Chondrocyte (in vitro differentiated cells): ENCODE data around the gene ME2. TPM values are rescaled to one million over a fixed set of nuclear protein-coding genes. Genes with fewer than 3 reads are reported as not detected.

Source experiments
- DNase-seq: peaks from one replicate; pipeline ENCODE4 v3.0.0; 2021; ENCODE audit warnings: mixed read lengths, low spot score
- H3K27ac Mint-ChIP-seq: one replicate; pipeline ENCODE4 v1.8.0; 2021; ENCODE audit warnings: mild to moderate bottlenecking, moderate library complexity, mixed read lengths; ENCODE audit not compliant: unreplicated experiment
- H3K27me3 Mint-ChIP-seq: 2 replicates; pipeline ENCODE4 v1.8.0; 2021; ENCODE audit warnings: low read depth, mixed read lengths
- H3K36me3 Mint-ChIP-seq: 2 replicates; pipeline ENCODE4 v1.8.0; 2021; ENCODE audit warnings: low read depth, mixed read lengths
- H3K4me1 Mint-ChIP-seq: 2 replicates; pipeline ENCODE4 v1.8.0; 2021; ENCODE audit warnings: low read depth, mild to moderate bottlenecking, mixed read lengths
- H3K4me3 Mint-ChIP-seq: one replicate; pipeline ENCODE4 v1.8.0; 2021; ENCODE audit warnings: mild to moderate bottlenecking, moderate library complexity, mixed read lengths; ENCODE audit not compliant: unreplicated experiment
- H3K9me3 Mint-ChIP-seq: 2 replicates; pipeline ENCODE4 v1.8.0; 2021; ENCODE audit warnings: low read depth, mixed read lengths
- total RNA-seq: library from RNA; stranded (reverse); gene quantifications from 3 replicates; pipeline ENCODE4 v1.2.1, GENCODE V29; 2021
- TF ChIP-seq, protein P1 (sequence below): fragments of 200-600 bp; sonication (generic); IDR thresholded peaks from 2 replicates; pipeline ENCODE4 v1.5.0; 2021; ENCODE audit warnings: antibody characterized with exemption, mild to moderate bottlenecking, moderate library complexity

Gene ME2
- total RNA-seq, 1 donor from 2014 or later, result 29.9 TPM

DNA sequence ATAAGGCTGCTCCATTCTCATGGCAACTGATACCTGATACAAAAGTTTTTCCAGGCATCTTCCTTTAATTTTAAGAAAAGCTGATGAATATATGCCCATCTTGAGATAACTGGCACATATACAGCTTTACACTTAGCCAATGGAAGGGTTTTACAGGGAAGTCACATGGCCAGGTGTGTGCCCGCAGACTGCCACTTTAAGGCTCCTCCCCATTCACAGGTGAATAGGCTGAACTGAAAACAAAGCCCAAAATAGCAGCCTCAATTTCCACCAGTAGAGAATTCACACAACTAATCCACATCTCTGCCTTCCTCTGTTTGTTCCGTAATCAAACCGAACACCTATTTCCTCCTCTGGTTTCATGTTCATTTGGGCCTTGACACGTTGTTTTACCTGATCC is 9.8 kb upstream of the ME2 start:
- no peak overlapping the region for H3K27ac Mint-ChIP-seq
- H3K36me3 Mint-ChIP-seq, result no peaks in the 10 kb centered on the region
- TF ChIP-seq, protein P1, sequence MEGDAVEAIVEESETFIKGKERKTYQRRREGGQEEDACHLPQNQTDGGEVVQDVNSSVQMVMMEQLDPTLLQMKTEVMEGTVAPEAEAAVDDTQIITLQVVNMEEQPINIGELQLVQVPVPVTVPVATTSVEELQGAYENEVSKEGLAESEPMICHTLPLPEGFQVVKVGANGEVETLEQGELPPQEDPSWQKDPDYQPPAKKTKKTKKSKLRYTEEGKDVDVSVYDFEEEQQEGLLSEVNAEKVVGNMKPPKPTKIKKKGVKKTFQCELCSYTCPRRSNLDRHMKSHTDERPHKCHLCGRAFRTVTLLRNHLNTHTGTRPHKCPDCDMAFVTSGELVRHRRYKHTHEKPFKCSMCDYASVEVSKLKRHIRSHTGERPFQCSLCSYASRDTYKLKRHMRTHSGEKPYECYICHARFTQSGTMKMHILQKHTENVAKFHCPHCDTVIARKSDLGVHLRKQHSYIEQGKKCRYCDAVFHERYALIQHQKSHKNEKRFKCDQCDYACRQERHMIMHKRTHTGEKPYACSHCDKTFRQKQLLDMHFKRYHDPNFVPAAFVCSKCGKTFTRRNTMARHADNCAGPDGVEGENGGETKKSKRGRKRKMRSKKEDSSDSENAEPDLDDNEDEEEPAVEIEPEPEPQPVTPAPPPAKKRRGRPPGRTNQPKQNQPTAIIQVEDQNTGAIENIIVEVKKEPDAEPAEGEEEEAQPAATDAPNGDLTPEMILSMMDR, result no peak

DNA sequence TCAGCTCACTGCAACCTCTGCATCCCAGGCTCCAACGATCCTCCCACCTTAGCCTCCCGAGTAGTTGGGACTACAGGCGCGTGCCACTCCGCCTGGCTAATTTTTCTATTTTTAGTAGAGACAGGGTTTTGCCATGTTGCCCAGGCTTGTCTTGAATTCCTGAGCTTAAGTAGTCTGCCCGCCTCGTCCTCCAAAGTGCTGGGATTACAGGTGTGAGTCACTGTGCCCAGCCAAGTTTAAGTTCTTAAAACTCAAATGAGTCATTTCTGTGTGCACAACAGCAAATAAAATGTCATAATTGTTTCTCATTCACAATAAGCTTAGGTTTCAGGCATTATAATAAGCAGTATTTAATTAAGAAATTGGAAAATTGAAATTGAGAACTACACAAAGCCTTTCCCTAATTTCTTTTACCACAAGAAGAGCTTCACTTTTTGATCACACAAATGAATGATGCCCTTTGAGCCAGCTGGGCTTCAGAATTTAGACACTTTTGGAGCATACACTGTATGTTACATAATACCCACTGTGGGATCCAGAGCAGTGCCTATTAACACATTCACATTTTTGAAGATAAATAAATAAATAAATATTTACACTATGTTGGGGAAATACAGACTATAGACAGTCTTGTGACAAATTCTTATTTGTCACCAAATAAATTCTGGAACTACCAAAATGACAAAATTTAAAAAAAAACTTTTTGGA is 8.6 kb upstream of the ME2 start:
- TF ChIP-seq, protein P1, result no peak
- H3K27me3 Mint-ChIP-seq, result no peaks in the 10 kb centered on the region
- DNase-seq, result no peak
- H3K4me1 Mint-ChIP-seq, result peaks cover 17% of the 10 kb centered on the region
- H3K27ac Mint-ChIP-seq, result peak overlapping the region; percentile 76
- H3K9me3 Mint-ChIP-seq, result no peaks in the 10 kb centered on the region
- H3K4me3 Mint-ChIP-seq, result no peak overlapping the region
- H3K36me3 Mint-ChIP-seq, result no peaks in the 10 kb centered on the region

More for the DNA sequence above, 9.8 kb upstream of the ME2 start:
- no peaks in the 10 kb centered on the region for H3K27me3 Mint-ChIP-seq
- no peaks in the 10 kb centered on the region for H3K9me3 Mint-ChIP-seq
- H3K4me3 Mint-ChIP-seq, result no peak overlapping the region
- no peak for DNase-seq
- peaks cover 17% of the 10 kb centered on the region for H3K4me1 Mint-ChIP-seq

DNA sequence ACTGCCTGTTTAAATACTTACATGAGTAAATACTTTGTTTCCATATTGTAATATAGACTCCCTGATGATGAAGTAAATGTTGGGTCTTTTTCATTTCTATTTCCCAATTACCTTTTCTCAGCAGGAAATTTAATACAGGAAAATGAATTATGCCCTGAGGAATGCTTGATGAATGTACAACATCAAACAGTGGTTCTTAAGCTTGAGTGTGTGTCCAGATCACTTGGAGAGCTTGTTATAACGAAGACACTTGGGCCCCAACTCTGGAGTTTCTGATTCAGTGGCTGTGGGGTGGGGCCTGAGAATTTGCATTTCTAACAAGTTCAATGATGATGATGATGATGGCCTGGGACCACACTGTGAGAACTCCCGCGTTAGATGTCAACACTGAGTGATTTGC is 7.1 kb upstream of the ME2 start:
- H3K27me3 Mint-ChIP-seq, result no peaks in the 10 kb centered on the region
- no peak for DNase-seq
- H3K4me3 Mint-ChIP-seq, result no peak overlapping the region
- H3K36me3 Mint-ChIP-seq, result no peaks in the 10 kb centered on the region
- H3K9me3 Mint-ChIP-seq, result no peaks in the 10 kb centered on the region
- peaks cover 17% of the 10 kb centered on the region for H3K4me1 Mint-ChIP-seq
- TF ChIP-seq, protein P1, result no peak
- no peak overlapping the region for H3K27ac Mint-ChIP-seq

DNA sequence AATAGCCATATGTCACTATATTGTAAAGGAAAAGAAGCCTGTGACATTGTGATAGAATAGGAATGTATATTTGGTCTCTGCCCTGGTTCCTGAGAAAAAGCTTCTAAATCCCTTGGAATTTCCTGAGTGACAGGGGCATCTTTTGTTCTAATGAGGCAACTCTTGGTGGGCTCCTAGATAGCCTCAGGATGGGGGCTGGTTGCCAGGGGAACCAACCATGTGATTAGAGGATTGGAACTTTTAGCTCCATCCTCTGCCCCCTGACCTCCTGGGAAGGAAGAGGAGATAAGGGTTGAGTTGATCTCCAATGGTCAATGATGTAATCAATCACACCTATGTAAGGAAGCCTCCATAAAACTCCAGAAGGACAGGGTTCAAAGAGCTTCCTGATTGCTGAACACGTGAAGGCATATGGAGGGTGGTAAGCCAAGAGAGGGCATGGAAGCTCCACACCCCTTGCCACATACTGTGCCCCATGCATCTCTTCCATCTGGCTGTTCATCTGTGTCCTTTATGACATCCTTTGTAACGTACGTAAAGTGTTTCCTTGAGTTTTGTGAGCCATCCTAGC is 2.9 kb upstream of the ME2 start:
- H3K4me1 Mint-ChIP-seq, result peaks cover 15% of the 10 kb centered on the region
- no peak overlapping the region for H3K4me3 Mint-ChIP-seq
- no peaks in the 10 kb centered on the region for H3K36me3 Mint-ChIP-seq
- no peak for DNase-seq
- no peaks in the 10 kb centered on the region for H3K27me3 Mint-ChIP-seq
- H3K9me3 Mint-ChIP-seq, result no peaks in the 10 kb centered on the region
- TF ChIP-seq, protein P1, result no peak
- H3K27ac Mint-ChIP-seq, result no peak overlapping the region

DNA sequence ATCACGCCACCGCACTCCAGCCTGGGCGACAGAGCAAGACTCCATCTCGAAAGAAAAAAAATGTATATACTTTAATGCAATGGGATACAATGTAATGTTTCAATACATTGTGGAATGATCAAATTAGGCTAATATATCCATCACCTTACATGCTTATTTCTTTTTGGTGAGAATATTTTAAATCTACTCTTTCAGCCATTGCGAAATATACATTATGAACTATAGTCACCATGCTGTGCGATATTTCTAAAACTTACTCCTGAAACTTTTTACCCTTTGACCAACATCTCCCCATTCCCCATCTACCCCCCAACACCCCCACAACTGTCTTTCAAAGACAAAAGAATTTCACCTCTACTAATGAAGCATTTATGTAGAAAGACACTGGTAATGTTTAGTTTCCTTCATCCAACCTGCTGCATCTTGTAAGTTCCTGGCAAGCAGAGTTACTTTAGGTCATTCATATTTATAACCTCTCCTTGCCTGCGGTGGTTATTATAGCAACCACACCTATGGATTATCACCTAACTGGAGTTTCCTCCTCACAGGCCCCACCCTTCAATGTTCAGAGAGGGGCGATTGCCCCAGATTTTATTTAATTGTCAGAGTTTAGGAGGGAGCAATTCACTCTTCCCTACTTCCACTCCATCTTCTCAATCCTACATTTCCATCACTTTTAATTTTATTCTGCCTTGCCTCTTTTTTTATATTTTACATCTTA is 1.2 kb upstream of the ME2 start:
- Mint-ChIP-seq H3K9me3 (no peaks in the 10 kb centered on the region), H3K4me3 (peak overlapping the region; percentile 95), H3K4me1 (peaks cover 15% of the 10 kb centered on the region), H3K27me3 (no peaks in the 10 kb centered on the region), H3K27ac (peak overlapping the region; percentile 94), H3K36me3 (no peaks in the 10 kb centered on the region)
- no peak for DNase-seq
- TF ChIP-seq, protein P1, result no peak
